ENCODE measurements around the gene KCNE3.

The KCNE3 gene, protein sequence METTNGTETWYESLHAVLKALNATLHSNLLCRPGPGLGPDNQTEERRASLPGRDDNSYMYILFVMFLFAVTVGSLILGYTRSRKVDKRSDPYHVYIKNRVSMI

DNA sequence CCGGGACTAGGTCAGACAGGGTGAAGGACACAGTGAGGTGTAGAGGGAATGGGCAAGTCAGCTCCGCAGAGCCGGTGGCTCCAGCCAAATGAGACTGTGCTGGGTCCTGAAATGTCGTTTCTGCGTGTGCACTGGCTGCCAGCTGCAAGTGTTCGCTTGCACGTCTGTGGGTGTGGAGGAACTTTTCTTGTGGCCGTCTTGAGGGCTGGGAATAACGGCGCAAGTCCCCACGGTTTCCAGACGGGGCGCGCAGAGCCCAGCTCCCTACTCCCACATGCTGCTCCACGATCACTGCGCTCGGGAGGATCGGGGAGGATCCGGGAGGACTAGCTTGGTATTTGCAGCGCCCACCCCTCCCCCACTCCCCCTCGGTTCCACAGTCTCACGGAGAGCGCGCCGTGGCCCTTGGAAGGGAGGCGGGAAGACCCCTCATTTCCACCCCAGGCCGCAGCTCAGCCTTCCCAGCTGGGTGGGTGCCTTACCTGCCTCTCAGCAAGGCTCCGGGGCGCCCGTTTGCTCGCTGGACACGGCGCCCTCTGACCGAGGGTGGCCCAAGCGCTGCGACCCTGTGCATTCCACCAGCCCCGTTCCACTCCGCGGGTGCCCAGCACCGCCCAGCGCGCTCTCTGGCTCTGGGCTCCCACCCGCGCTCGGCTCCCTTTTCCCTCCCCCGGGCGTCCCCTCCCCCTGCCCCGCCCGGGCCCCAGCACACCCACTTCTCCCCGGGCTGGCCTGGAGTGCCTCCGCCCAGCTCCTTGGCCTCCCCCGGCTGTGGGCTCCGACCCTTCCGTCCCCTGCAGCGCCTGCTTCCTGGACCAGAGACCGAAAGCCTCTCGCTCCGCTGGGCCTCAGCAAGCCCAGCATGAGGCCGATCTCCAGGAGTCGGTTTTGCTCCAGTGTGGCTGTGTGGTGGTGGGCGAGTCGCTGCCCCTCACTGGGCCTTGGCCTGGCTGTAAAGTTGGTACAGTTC is at the start of gene KCNE3:
KCNE3 (minus strand) TSS at position 634 of the 970 bp plus-strand sequence. CDS start 9,986 bp downstream, outside the sequence.
- in situ Hi-C loops (cut with HindIII; ENCODE audit: low sequenced_read_pairs) = no loop called here

DNA sequence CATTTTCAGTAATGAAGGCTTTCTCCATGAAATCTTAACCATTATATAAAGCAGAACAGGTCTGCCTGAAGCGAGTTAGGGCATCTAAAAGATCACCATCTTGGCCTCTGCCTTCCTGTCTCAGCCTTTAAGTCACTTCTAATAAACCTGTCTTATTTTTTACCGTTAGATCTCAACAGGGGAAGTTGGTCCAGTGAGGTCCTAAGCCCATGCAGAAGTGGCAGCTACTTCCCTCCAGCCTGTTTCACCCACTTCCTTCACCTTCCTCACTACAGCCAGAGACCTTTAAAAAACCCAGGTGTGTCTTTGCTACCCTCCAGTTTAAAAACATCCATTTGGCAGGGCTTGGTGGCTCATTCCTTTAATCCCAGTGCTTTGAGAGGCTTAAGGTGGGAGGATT is 40.2 kb upstream of the KCNE3 start:
- in situ Hi-C loops (cut with HindIII; ENCODE audit: low sequenced_read_pairs) = no loop called here

DNA sequence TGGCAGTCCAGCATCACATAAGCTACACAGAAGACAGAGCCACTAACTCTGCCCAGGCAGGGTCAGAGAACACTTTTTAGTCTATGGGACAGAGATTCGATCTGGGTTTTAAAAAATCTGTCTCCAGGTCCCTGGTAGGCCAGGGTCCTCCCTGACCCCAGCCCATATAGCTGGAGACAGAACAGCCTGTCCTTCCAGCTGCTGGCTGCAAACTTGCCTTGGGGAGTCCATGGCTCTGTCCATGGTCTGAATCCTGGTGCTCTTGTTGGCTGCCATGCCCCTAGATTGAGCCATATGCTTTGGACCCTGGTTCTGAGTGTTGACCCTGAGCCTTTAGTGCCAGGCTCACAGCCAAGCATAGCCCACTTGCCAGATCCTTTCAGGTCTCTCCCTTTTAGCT is 39.5 kb upstream of the KCNE3 start:
- in situ Hi-C loops (cut with HindIII; ENCODE audit: low sequenced_read_pairs) = no loop called here

DNA sequence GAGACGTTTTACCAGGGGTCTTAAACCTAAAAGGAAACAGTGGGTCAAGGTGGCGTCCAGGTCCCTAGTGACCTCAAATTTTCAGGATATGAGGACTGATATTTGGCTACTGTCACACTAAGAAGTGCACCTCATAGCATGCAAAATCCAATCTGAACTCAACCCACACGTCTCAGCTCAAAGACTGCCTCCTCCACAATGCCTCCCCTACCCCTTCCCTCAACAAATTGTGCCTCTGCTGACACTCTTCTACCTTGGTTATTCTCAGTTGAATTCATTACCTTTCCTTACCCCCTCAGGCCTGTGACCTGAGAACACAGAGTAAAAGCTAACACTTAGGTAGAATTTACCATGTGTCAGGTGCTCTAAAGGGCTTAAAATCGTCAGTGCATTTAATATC is 38.6 kb upstream of the KCNE3 start:
- in situ Hi-C loops (cut with HindIII; ENCODE audit: low sequenced_read_pairs) = no loop called here

DNA sequence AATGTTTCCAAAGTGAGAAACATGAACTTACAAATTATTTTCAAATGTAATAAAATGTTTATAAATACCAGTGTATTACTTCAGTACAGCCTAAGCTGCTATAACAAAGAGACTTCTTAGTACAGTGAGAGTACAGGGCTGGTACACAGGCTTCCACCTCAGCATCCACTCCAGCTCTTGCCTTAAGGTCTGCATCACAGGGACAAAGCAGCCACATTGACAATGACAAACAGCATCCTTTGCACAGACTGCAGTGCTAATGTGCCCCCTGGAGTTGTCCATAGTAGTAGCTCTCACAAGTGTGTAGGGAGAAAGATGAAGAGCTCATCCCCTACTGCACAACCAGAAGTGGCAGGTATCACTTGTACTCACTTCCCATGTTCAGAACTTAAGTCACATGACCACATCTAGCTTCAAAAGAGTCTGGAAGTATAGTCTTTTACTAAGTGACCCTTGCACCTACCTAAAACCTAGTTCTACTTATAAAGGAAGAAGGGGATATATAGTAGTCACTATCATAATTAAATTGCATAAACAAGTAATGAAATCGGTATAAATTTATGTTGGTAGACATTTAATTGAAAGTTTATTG is 36.8 kb upstream of the KCNE3 start:
- in situ Hi-C loops (cut with HindIII; ENCODE audit: low sequenced_read_pairs) = no loop called here

DNA sequence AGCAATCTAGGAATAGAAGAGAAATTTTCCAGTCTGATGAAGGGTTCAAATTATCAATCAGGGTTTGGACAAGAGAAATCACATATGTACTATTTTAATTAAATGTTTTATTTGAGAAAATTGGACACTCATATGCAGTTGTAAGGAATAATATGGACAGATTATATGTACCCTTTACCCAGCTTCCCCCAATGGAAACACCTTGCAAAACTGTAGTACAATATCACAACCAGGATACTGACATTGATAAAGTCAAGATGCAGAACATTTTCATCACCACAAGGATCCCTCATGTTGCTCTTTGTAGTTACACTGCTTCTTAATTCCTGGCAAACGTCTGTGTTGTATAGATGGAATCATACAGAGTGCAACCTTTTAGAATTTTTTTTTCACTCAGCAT is 27.6 kb upstream of the KCNE3 start:
- in situ Hi-C loops (cut with HindIII; ENCODE audit: low sequenced_read_pairs) = no loop called here

DNA sequence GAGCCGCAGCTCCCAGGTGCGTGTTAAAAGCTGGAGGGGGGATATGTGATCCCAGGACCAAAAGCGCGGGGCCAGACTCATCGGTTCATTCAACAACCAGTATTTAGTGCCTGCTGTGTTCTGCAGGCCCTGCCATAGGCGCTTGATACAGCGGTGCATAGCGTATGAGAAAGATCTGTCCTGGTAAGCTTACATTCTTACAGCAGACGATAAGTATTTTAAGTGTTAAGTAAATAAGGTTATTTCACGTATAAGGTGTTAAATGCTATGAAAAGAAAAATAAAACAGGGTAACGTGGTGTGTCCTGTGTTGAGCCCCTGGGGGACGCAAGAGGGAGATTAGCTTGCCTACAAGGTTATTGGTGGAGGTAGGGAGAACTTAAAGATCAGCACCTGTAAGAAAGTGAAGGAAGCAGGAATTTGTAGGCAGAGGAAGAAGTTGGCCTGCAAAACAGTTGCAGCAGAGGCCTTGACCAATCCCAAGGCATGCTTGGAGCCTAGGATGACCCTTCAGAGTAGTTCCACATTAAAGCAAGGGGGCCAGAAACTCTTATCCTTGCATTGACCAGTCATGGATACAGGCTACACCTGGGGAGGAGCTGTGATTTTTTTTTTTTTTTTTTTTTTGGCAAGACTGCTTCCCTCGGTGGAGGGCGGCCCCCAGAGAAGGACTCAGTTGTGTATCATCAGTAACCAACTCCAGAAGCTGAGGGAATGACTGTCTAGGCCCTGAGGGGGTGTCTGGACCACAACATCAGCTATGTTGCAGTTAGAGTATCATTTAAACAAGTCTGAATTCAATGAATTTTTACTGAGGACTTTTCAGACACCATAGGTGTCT is 26.7 kb upstream of the KCNE3 start:
- in situ Hi-C loops (cut with HindIII; ENCODE audit: low sequenced_read_pairs) = no loop called here

DNA sequence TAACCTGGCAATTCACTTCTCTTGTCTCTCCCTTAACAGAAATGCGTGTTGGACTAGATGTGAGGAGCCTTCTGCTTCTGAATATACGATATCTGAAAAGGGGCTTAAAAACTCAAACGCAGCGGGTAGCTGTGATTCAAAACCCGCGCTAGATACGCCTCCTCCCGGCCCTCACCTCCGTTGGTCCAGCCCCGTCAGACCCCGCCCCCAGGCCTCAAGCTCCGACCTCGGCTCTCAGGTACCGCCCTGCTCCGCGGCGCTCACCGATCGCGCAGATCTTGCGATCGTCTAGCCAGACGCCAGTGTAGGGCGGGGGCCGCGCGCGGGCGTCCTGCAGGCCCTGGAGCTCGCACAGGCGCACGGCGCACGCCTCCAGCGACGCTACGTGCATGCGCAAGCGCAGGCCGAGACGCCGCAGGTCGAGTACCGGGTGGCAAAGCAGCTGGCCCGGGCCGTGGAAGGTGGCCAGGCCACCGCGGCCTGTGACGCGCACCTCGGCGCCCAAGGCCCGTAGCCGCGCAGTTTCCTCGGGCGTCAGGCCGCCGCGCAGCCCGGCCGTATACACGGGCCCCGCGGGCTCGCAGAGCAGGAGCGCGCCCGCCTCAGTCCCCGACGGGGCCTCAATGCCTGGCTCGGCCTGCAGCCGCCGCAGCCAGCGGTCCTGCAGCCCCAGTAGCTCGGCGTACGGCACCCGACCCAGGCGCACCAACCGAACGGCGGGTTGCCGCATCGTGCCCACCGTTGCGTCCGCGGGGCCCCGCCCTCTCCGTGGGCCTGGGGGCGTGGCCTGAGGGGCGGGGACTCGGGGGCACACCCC is 25.8 kb upstream of the KCNE3 start, which contains the start of gene LIPT2:
LIPT2 (minus strand) TSS at position 751 of the 817 bp plus-strand sequence; CDS start at position 730, 21 bp downstream.
- in situ Hi-C loops (cut with HindIII; ENCODE audit: low sequenced_read_pairs) = no loop called here

DNA sequence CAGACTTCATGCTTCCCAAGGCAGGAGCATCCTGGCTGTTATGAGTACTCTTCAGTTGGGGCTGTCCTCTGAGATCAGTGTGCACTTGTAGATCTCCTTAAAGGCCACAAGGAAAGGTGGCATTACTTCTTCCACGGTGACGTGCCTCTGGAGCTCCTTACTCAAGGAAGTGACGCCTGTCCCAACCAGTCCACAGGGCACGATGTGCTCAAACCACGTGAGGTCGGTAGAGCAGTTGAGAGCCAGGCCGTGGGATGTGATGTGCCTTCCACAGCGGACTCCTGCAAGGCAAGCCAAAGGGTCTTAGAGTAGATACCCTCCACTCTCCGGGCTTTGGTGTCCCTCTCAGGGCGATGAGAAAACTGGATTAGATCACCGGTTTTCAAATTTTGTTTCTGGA is 24.7 kb upstream of the KCNE3 start:
- in situ Hi-C loops (cut with HindIII; ENCODE audit: low sequenced_read_pairs) = no loop called here

DNA sequence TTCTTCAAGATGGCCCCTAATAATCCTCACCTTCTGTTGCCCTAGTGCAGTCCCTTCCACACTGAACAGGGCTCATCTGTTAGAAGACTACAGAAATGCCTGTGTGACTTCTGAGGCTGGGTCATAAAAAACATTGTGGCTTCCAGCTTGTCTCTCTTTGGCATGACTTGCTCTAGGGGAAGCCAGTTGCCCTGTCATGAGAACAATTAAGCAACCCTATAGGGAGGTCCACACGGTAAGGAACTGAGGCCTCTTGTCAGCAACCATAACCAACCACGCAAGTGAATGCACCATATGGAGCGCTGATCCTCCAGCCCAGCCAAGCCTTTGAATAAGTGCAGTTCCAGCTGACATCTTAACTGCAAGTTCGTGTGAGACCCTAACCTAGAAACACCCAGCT is 23.6 kb upstream of the KCNE3 start:
- in situ Hi-C loops (cut with HindIII; ENCODE audit: low sequenced_read_pairs) = no loop called here

DNA sequence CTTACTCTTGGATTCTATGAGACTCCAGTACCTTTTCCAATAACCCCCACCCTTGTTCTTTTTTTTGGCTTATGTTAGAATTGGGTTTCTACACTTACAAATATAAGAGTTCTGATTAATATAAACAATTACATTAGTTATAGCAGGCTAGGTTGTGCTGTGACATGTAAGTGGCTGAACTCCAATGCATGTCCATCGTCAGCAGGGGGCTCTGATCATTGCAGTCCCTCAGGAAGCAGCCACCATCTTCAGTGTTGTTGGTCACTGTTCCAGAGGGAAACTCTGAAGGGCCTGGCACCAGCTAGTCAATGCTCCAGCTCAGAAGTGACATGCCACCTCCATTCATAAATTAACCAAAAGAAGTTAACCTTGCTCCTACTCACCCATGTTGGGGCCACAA is 20.5 kb upstream of the KCNE3 start:
- in situ Hi-C loops (cut with HindIII; ENCODE audit: low sequenced_read_pairs) = no loop called here

DNA sequence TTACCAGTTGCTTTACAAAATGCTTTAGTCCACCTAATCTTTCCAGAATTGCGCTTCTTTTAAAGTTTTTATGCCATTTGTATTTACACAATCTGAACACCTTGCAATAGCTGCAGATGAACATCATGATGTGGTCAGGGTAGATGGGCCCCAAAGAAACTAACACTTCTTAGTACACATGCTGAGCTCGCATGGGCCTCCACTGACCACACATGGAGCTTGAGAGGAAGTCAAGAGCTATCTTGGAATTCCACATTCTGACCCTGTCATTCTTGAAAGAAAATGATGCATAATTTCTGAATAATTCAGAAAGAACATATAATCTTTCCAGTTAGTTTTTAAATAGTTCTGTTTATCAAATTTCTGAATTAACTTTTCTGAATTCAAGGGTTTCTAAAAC is 18.5 kb upstream of the KCNE3 start:
- in situ Hi-C loops (cut with HindIII; ENCODE audit: low sequenced_read_pairs) = no loop called here

DNA sequence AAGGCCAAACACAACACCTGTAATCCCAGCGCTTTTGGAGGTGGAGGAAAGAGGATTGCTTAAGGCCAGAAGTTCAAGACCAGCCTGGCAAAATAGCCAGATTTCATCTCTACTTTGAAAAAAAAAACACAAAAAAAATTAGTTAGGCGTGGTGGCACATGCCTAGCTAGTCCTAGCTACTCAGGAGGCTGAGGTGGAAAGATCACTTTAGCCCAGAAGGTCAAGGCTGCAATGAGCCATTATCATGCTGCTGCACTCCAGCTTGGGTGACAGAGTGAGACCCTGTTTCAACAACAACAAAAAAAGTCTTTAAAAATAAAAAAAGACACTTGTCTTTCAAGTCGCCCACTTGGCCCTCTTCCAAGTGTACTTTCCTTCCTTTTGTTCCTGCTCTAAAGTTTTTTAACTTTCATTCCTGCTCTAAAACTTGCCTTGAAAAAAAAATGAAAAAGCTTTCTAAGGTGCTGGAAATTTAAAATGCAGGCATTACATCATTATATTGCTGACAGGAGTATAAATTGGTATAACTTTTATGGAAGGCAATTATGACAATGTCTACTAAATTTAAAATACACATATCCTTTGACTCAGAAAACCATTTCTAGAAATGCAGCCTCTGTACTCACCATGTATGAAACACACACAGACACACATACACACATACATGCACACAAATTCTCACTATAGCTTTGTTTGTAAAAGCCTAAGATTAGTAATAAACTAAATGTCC is 13.5 kb upstream of the KCNE3 start:
- in situ Hi-C loops (cut with HindIII; ENCODE audit: low sequenced_read_pairs) = no loop called here

DNA sequence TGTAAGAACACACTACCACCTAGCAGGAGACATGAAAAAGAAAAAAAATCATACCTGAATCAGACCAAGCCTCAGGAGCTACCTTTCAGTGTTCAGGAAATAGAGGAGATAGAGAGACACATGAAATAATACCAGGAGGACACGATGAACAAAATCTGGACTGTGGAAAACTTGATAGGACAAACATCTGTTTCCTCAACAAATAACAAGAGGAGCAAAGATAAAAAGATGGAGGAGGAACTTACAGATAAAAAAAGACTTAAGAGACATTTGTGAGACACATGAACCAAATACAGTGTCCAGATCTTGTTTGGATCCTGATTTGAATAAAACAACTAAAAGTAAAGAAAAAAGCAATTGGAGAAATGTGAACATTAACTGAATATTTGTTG is 12.4 kb upstream of the KCNE3 start:
- in situ Hi-C loops (cut with HindIII; ENCODE audit: low sequenced_read_pairs) = no loop called here

DNA sequence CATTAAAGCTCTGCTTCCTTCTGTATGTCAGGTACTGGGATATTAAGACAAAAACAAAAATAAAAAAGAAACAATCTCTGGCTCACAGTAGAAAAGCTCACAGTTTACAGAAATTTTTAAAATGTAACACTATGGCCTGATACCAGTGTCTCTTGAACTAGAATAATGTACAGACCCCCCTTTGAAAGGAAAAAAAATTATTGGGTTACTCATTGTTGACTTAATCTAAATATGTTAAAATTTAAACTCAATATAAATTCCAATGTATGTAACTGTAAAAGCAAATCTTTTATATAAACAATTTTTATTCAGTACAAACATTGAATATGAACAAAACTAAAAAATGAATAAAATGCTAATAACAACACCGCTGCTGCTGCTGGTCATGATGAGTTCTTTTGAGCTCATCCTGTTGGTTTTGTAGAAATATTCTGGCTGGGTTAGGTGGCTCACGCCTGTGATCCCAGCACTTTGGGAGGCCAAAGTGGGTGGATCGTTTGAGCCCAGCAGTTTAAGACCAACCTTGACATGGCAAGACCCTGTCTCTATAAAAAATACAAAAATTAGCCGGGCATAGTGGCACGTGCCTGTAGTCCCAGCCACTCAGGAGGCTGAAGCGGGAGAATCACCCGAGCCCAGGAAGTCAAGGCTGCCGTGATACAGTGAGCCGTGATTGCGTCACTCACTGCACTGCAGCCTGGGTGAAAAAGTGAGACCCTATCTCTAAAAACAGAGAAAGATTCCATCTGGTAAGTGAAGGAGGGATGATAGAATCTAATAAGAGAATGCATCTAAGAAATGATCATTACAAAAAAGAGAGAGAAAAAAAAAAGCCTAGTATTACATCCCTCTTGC is 11.8 kb upstream of the KCNE3 start:
- in situ Hi-C loops (cut with HindIII; ENCODE audit: low sequenced_read_pairs) = no loop called here

DNA sequence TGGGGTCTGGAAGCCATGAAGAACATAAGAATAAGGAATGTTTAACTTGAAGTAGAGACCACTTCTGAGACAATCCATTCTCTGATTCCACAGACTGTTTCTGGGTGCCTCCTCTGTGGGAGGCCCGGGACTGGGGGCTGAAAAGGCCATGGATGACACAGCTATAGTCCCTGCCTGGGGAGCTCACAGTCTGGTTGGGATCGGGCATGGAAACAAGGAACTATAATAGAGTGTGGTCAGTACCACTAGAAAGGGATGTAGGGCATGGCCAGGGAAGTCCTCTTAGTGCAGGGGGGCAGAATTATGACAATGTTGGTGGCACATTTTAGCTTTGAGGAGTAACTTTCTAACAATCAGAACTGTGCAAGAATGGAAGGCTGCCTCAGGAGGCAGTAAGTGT is 9.2 kb upstream of the KCNE3 start:
- in situ Hi-C loops (cut with HindIII; ENCODE audit: low sequenced_read_pairs) = no loop called here

DNA sequence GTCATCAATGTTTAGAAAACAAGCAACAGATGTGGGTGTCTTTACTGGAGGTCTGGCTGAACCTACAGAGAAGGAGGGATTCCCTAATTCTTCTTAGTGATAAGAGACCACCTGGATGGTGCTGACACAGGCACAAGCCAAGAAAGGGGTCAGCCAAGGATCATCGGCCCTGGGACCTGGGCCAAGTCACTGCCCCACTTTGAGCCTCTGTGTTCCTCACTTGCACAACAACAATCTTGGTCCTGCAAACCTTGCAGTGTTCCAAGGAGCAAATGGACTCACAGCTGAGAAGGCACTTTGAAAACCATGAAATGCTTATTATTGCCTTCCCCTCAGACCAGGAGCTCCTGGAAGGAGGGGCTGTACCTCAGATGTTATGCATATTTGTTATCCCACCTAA is 7.0 kb upstream of the KCNE3 start:
- in situ Hi-C loops (cut with HindIII; ENCODE audit: low sequenced_read_pairs) = loop anchor here (5.0 kb wide), 1 partner anchor 83 kb away; no protein-coding TSS in a partner anchor

DNA sequence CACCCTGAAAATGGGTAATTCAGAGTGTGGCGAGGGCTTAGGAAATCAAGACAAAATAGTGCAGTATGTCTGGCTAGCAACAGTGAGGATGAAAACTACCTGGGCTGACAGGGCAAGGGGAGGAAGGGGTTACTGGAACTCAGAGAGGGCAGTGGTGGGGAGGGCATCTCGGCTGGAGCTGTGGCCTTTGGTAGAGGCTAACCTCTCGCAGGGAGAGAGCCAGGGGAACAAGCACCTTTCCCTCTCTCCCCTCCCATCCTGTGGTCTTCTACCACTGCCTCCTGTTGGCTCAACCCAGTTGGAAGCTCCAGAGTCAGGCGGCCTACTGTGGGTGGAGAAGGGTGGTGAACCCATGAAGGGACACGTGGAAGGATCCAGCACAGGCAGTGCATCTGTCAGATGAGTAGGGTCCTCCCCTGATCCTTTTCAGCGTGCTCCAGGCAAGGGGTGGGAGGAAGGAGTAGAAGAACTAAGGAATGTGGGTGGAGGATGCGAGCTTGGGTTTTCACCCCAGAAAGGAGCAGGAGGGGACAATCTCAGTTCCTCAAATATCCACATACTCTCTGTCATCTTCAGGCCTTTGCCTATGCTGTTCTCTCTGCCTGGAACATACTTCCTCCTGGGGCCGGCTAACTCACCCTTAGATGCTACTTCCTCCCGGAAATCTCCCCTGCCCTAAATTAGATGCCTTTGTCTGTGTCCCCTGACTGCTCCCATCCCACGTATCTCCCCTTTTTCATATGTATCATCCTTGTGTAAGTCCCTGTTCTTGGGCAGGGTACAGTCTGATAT is 6.2 kb upstream of the KCNE3 start:
- in situ Hi-C loops (cut with HindIII; ENCODE audit: low sequenced_read_pairs) = loop anchor here (5.0 kb wide), 1 partner anchor 84 kb away; no protein-coding TSS in a partner anchor
